ENCODE measurements around the gene TPTE2. TPM values are rescaled to one million over a fixed set of nuclear protein-coding genes. Genes with fewer than 3 reads are reported as not detected.
"Not testable (repeated sequence)": the region's sequence is repeated elsewhere in the genome, so short reads cannot be mapped to it uniquely, and the experiment has no call there.

Gene TPTE2
- total and polyA plus RNA-seq, 4 donors = not detected

DNA sequence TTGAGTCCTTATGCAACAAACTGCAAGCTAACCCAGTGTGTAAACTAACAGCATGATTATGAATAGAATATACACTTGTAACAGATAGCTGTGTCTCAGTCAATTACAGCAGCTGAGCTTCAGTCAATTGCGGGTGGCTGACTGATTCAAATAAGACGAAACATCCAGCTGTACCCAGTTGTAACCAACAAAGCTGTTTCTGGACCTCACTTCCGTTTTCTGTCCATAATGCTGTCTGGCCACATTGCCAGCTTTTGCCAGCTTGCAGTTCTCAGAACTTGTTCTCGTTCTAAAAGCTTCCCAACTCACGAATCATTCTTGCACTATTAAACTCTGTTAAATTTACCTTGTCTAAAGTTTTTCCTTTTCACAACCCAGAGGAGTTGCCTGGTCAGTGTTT, 53.7 kb downstream of the TPTE2 start:
- H3K4me1 ChIP-seq (ENCODE audit: control insufficient read depth in 4 of 4, insufficient read depth in 4 of 4, low read length in 3 of 4); H3K27ac ChIP-seq (ENCODE audit: low read depth in 1 of 2, low read length in 2 of 2); H3K4me3 ChIP-seq (ENCODE audit: low read depth in 1 of 3, low read length in 3 of 3); DNase-seq (ENCODE audit: low spot score); H3K36me3 ChIP-seq (ENCODE audit: control insufficient read depth in 4 of 4, insufficient read depth in 3 of 4, low read depth in 1 of 4, low read length in 3 of 4); H3K9me3 ChIP-seq (ENCODE audit: control insufficient read depth in 4 of 4, low read length in 3 of 4); H3K27me3 ChIP-seq (ENCODE audit: control insufficient read depth in 4 of 4, insufficient read depth in 4 of 4, low read length in 3 of 4); H3K9ac ChIP-seq (ENCODE audit: low read depth in 1 of 2, low read length in 2 of 2): not testable (repeated sequence)
- 64% methylated on average over 5 of the region's 5 CpGs for WGBS

DNA sequence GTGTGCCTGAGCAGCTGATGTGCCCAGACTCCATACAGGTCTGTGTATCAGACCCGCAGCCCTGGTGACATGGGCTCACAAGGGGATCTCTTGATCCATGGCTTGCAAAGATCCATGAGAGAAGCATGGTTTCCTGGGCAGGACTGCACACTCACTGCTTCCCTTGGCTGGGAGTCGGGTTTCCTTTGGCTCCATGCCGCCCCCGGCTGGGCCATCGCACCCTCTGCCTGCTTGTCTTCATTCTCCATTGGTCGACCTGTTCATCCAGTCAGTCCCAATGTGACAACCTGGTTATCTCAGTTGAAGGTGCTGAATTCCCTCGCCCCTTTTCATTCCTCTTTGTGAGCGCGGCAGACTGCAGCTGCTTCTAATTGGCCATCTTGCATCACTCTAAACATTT, 101.2 kb downstream of the TPTE2 start:
- H3K36me3 ChIP-seq (ENCODE audit: control insufficient read depth in 4 of 4, insufficient read depth in 3 of 4, low read depth in 1 of 4, low read length in 3 of 4); H3K9me3 ChIP-seq (ENCODE audit: control insufficient read depth in 4 of 4, low read length in 3 of 4); H3K4me1 ChIP-seq (ENCODE audit: control insufficient read depth in 4 of 4, insufficient read depth in 4 of 4, low read length in 3 of 4); H3K9ac ChIP-seq (ENCODE audit: low read depth in 1 of 2, low read length in 2 of 2); H3K4me3 ChIP-seq (ENCODE audit: low read depth in 1 of 3, low read length in 3 of 3); DNase-seq (ENCODE audit: low spot score); H3K27ac ChIP-seq (ENCODE audit: low read depth in 1 of 2, low read length in 2 of 2); H3K27me3 ChIP-seq (ENCODE audit: control insufficient read depth in 4 of 4, insufficient read depth in 4 of 4, low read length in 3 of 4): not testable (repeated sequence)
- 57% methylated on average over 9 of the region's 9 CpGs for WGBS

DNA sequence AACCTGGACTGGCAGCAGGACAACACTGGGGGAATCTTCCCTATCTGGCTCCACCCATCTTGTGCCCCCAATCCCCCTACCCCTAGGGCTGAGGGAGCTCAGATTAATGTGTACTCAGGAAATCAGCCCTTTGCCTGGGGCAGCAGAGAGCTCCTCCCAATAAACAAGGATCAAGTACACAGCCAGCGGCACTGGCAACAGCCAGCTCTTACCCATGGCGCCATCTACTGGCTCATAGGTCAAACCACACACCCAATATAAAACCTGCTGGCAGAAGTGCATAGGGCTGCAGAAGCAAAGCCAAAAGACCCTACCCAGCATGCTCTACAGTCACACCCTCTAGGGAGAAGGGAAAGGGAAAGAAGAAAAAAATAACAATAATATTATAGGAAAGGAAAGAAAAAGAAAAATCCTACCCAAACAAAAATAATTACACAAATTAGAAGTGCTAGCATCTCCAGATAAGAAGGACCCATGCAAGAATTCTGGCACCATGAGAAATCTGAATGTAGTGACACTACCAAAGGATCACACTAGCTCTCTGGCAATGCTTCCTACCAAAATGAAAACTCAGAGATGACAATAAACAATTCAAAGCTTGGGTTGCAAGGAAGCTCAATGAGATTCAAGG, 122.2 kb downstream of the TPTE2 start:
- H3K27ac ChIP-seq (ENCODE audit: low read depth in 1 of 2, low read length in 2 of 2); H3K27me3 ChIP-seq (ENCODE audit: control insufficient read depth in 4 of 4, insufficient read depth in 4 of 4, low read length in 3 of 4); DNase-seq (ENCODE audit: low spot score); H3K9ac ChIP-seq (ENCODE audit: low read depth in 1 of 2, low read length in 2 of 2); H3K36me3 ChIP-seq (ENCODE audit: control insufficient read depth in 4 of 4, insufficient read depth in 3 of 4, low read depth in 1 of 4, low read length in 3 of 4); H3K9me3 ChIP-seq (ENCODE audit: control insufficient read depth in 4 of 4, low read length in 3 of 4); H3K4me1 ChIP-seq (ENCODE audit: control insufficient read depth in 4 of 4, insufficient read depth in 4 of 4, low read length in 3 of 4); H3K4me3 ChIP-seq (ENCODE audit: low read depth in 1 of 3, low read length in 3 of 3): not testable (repeated sequence)
- TF ChIP-seq, protein P1, sequence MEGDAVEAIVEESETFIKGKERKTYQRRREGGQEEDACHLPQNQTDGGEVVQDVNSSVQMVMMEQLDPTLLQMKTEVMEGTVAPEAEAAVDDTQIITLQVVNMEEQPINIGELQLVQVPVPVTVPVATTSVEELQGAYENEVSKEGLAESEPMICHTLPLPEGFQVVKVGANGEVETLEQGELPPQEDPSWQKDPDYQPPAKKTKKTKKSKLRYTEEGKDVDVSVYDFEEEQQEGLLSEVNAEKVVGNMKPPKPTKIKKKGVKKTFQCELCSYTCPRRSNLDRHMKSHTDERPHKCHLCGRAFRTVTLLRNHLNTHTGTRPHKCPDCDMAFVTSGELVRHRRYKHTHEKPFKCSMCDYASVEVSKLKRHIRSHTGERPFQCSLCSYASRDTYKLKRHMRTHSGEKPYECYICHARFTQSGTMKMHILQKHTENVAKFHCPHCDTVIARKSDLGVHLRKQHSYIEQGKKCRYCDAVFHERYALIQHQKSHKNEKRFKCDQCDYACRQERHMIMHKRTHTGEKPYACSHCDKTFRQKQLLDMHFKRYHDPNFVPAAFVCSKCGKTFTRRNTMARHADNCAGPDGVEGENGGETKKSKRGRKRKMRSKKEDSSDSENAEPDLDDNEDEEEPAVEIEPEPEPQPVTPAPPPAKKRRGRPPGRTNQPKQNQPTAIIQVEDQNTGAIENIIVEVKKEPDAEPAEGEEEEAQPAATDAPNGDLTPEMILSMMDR (IDR thresholded peaks at IDR 0.05; ENCODE audit: low read depth, low read length, missing input control) = peak; percentile 8
- TF ChIP-seq RAD21 (IDR thresholded peaks at IDR 0.05) = peak; percentile 56 to 66
- 2% methylated on average over 2 of the region's 2 CpGs for WGBS

DNA sequence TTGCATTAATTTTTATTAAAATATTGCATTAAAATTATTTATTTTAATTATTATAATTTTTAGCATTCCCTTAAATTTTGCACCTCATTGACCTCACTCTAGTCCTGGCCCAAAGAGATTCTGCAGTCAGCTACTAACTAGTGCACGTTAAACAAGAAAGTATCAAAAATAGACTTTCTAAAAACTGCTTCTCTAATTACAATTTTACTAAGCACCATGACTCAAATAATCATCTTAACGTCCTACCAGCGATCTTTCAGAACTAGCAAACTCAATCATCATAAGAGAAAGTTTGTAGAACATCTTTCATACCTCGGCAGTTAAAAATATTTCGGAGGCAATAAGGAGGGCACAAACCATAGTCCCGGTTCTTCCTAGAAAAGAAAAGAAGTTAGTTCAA, 123.6 kb downstream of the TPTE2 start:
- not testable (repeated sequence) for H3K9ac ChIP-seq (ENCODE audit: low read depth in 1 of 2, low read length in 2 of 2); H3K27ac ChIP-seq (ENCODE audit: low read depth in 1 of 2, low read length in 2 of 2); DNase-seq (ENCODE audit: low spot score); H3K4me1 ChIP-seq (ENCODE audit: control insufficient read depth in 4 of 4, insufficient read depth in 4 of 4, low read length in 3 of 4); H3K9me3 ChIP-seq (ENCODE audit: control insufficient read depth in 4 of 4, low read length in 3 of 4); H3K36me3 ChIP-seq (ENCODE audit: control insufficient read depth in 4 of 4, insufficient read depth in 3 of 4, low read depth in 1 of 4, low read length in 3 of 4); H3K27me3 ChIP-seq (ENCODE audit: control insufficient read depth in 4 of 4, insufficient read depth in 4 of 4, low read length in 3 of 4); H3K4me3 ChIP-seq (ENCODE audit: low read depth in 1 of 3, low read length in 3 of 3)
- WGBS = 65% methylated on average over 6 of the region's 6 CpGs

DNA sequence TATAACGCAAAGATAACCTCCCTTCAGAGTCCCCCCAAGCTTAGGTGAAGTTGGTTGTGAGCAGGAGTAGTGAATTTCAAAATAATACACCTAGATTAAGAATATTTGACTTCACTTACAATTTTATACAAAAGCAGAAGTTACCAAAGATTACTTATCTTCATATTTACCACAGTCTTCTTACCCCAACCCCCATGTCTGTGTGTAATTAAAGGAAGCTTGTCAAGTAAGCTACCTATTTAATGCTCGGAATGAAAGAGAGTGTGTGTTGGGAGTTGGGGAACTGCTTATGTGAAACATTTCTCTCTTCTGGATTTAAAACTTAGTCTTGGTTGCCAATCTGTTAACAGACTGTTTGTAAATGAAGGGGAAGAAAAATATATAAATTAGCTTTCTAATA, 139.1 kb downstream of the TPTE2 start:
- H3K4me3 ChIP-seq (ENCODE audit: low read depth in 1 of 3, low read length in 3 of 3); H3K27me3 ChIP-seq (ENCODE audit: control insufficient read depth in 4 of 4, insufficient read depth in 4 of 4, low read length in 3 of 4); H3K4me1 ChIP-seq (ENCODE audit: control insufficient read depth in 4 of 4, insufficient read depth in 4 of 4, low read length in 3 of 4); H3K36me3 ChIP-seq (ENCODE audit: control insufficient read depth in 4 of 4, insufficient read depth in 3 of 4, low read depth in 1 of 4, low read length in 3 of 4); H3K9ac ChIP-seq (ENCODE audit: low read depth in 1 of 2, low read length in 2 of 2); H3K9me3 ChIP-seq (ENCODE audit: control insufficient read depth in 4 of 4, low read length in 3 of 4); H3K27ac ChIP-seq (ENCODE audit: low read depth in 1 of 2, low read length in 2 of 2); DNase-seq (ENCODE audit: low spot score): not testable (repeated sequence)
- WGBS = 71% methylated on average over 2 of the region's 2 CpGs

DNA sequence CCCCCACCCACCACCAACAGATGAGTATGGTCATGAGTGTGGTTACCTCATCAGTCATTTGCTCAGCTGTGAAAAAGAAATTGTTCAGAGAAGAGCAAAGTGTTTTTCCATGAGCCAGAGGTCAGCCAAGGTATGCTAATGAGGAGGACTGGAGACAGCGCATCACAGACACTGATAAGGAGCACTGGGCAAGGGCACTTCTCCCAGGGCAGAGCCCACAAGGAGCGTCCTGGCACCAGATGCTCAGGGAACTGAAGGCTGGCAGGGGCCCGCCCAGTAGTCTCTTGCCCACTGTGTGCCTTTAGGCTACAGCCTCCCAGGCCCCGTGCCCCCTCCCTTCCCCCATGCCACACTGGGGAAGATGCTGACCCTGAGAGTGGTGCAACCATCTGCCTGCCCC, 148.8 kb downstream of the TPTE2 start:
- H3K27ac ChIP-seq (ENCODE audit: low read depth in 1 of 2, low read length in 2 of 2); H3K36me3 ChIP-seq (ENCODE audit: control insufficient read depth in 4 of 4, insufficient read depth in 3 of 4, low read depth in 1 of 4, low read length in 3 of 4); DNase-seq (ENCODE audit: low spot score); H3K4me1 ChIP-seq (ENCODE audit: control insufficient read depth in 4 of 4, insufficient read depth in 4 of 4, low read length in 3 of 4); H3K4me3 ChIP-seq (ENCODE audit: low read depth in 1 of 3, low read length in 3 of 3); H3K27me3 ChIP-seq (ENCODE audit: control insufficient read depth in 4 of 4, insufficient read depth in 4 of 4, low read length in 3 of 4); H3K9ac ChIP-seq (ENCODE audit: low read depth in 1 of 2, low read length in 2 of 2); H3K9me3 ChIP-seq (ENCODE audit: control insufficient read depth in 4 of 4, low read length in 3 of 4): not testable (repeated sequence)
- WGBS = 76% methylated on average over 4 of the region's 4 CpGs

DNA sequence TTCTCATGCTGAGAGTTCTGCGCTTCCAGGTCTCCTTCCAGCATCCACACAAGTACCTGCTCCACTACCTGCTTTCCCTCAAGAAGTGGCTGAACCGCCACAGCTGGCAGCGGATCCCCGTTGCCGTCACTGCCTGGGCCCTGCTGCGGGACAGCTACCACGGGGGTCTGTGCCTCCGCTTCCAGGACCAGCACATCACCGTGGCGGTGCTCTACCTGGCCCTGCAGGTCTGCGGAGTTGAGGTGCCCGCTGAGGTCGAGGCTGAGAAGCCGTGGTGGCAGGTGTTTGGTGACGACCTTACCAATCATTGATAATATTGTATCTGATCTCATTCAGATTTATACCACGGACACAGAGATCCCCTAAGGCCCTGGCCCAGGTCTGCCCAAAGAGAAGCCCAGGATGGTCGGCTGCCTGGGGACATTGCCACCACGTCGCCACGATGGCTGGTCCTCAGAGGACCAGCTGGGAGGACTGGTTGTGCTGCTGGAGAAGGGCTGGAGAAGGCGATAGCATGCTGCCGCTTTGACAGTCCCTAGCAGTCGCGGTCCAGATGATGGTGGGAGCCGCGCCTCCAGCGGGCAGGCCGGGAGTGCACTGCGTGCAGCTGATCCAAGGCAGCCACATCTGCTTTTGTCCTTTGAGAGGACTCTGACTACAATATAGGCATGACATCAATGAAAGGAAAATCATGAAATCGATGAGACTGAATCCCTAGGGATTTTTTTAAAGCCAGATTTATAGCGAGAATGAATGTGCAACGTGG, 178.4 kb downstream of the TPTE2 start:
- not testable (repeated sequence) for H3K4me3 ChIP-seq (ENCODE audit: low read depth in 1 of 3, low read length in 3 of 3); DNase-seq (ENCODE audit: low spot score); H3K27ac ChIP-seq (ENCODE audit: low read depth in 1 of 2, low read length in 2 of 2); H3K36me3 ChIP-seq (ENCODE audit: control insufficient read depth in 4 of 4, insufficient read depth in 3 of 4, low read depth in 1 of 4, low read length in 3 of 4); H3K4me1 ChIP-seq (ENCODE audit: control insufficient read depth in 4 of 4, insufficient read depth in 4 of 4, low read length in 3 of 4); H3K9ac ChIP-seq (ENCODE audit: low read depth in 1 of 2, low read length in 2 of 2); H3K9me3 ChIP-seq (ENCODE audit: control insufficient read depth in 4 of 4, low read length in 3 of 4); H3K27me3 ChIP-seq (ENCODE audit: control insufficient read depth in 4 of 4, insufficient read depth in 4 of 4, low read length in 3 of 4)
- 69% methylated on average over 32 of the region's 32 CpGs for WGBS

Data from liver (tissue), 9 donors.